Endothelial cell of umbilical vein (primary cell): ENCODE measurements around the gene TEX28.
"Not testable (repeated sequence)": the region's sequence is repeated elsewhere in the genome, so short reads cannot be mapped to it uniquely, and the experiment has no call there.

Experiments
- EZH2 ChIP-seq: IDR thresholded peaks from 2 replicates; pipeline ENCODE4 v1.6.1; 2012; ENCODE audit warnings: borderline replicate concordance, low read depth, mild to moderate bottlenecking, moderate library complexity, low read length, inconsistent platforms; ENCODE audit not compliant: severe bottlenecking
- FOS ChIP-seq: IDR thresholded peaks from 2 replicates; pipeline ENCODE4 v1.6.1; 2011; ENCODE audit warnings: mild to moderate bottlenecking, low read length, moderate library complexity, borderline replicate concordance; ENCODE audit not compliant: insufficient read depth
- POLR2A ChIP-seq: IDR thresholded peaks from 2 replicates; pipeline ENCODE4 v1.6.1; 2012; ENCODE audit warnings: low read depth, mild to moderate bottlenecking, control low read depth, low read length
- POLR2AphosphoS5 ChIP-seq: IDR thresholded peaks from 2 replicates; pipeline ENCODE4 v1.6.1; 2012; ENCODE audit warnings: low read depth, mild to moderate bottlenecking, control low read depth, low read length, moderate library complexity; ENCODE audit not compliant: insufficient read depth
- TF ChIP-seq, protein P1 (sequence below), 2 donors: IDR thresholded peaks; 1 replicate in 1 of 2; 2 replicates in 1 of 2; pipeline ENCODE4 v1.5.1; 2011; ENCODE audit warnings: low read length in 2 of 2, mild to moderate bottlenecking in 2 of 2, moderate library complexity in 2 of 2, control low read depth in 1 of 2, inconsistent platforms in 1 of 2, low read depth in 1 of 2; ENCODE audit not compliant: insufficient read depth in 1 of 2; ENCODE audit errors: extremely low read depth in 1 of 2
- TF ChIP-seq, protein P2 (sequence below): IDR thresholded peaks from 2 replicates; pipeline ENCODE4 v1.6.1; 2011; ENCODE audit not compliant: insufficient read depth, insufficient read length

DNA sequence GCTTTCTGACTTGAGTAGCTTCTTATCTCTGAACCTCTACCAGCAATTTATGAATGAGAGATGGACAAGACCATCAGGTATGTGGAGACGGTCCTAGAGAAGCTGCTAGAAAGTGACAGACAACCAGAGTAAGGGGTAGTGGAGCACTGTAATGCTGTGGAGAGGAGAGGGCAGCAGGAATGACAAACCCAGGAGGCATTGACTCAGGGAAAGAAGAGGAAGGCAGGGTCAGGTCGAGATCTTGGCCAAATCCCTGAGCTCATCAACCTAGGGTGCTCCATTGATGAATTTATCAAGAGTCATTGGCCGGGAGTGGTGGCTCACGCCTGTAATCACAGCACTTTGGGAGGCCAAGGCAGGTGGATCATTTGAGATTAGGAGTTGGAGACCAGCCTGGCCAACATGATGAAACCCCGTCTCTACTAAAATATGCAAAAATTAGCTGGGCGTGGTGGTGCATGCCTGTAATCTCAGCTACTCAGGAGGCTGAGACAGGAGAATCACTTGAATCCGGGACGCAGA lies 54.9 kb downstream of the TEX28 start:
- TF ChIP-seq, protein P1, sequence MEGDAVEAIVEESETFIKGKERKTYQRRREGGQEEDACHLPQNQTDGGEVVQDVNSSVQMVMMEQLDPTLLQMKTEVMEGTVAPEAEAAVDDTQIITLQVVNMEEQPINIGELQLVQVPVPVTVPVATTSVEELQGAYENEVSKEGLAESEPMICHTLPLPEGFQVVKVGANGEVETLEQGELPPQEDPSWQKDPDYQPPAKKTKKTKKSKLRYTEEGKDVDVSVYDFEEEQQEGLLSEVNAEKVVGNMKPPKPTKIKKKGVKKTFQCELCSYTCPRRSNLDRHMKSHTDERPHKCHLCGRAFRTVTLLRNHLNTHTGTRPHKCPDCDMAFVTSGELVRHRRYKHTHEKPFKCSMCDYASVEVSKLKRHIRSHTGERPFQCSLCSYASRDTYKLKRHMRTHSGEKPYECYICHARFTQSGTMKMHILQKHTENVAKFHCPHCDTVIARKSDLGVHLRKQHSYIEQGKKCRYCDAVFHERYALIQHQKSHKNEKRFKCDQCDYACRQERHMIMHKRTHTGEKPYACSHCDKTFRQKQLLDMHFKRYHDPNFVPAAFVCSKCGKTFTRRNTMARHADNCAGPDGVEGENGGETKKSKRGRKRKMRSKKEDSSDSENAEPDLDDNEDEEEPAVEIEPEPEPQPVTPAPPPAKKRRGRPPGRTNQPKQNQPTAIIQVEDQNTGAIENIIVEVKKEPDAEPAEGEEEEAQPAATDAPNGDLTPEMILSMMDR (IDR thresholded peaks at IDR 0.05; ENCODE audit: extremely low read depth in 1 of 2, insufficient read depth in 1 of 2, low read depth in 1 of 2, low read length in 2 of 2): not testable (repeated sequence)
- not testable (repeated sequence) for TF ChIP-seq EZH2, POLR2AphosphoS5, POLR2A, FOS
- TF ChIP-seq, protein P2, sequence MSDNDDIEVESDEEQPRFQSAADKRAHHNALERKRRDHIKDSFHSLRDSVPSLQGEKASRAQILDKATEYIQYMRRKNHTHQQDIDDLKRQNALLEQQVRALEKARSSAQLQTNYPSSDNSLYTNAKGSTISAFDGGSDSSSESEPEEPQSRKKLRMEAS: not testable (repeated sequence)
